ENCODE data around the gene ZNF778.
"Not testable (repeated sequence)": the region's sequence is repeated elsewhere in the genome, so short reads cannot be mapped to it uniquely, and the experiment has no call there.

ZNF778 gene

DNA sequence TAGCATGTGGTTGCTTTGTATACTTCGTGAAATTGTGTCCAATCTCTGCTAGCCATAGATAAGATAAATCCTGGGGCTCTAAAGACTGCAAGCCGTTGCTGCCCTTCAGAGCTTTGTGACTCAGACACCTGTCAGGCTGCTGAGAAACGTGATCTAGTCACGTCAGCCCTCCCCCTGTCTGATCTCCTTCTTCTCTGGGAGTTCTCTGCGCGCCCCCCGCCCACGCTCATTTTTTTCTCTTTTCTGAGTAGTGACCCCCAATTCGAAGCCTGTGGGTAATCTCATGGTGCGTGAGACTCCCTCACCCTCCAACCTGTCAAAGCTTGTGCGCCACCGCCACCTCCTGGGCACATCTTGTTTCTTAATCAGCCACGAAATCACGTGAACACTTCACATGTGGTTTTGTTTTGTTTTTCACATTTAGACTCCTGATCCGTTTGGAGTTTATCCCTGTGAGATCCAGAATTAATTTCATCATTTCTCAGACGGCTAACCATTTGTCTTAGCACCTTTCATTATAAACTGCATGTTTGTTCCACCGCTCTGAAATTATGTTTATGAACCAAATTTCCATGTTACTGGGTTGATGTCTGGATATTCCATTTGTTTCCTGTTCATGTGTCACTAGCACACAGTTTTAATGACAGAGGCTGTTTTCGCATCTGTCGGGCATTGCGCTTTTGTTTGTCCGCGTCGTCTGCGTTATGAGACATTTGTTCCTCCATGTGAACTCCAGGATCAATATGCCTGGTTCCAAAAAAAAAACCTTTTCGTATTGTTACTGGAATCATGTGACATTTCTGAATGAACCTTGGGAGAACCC is 977 bp upstream of the ZNF778 start:
- DNase-seq (ENCODE audit: low read depth, low spot score), result no peak

DNA sequence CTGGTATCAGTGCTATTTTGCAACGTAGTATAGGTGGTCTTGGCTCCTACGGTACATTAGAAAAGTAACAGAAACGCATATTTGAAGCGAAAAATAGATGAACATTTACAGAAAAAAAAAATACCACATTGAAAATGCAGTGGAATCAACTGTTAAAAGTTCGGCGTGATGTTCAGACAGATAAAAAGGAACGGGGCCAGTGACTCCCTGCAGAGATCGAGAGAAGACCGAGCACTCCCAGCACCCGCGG is 440 bp upstream of the ZNF778 start:
- no peak for DNase-seq (ENCODE audit: low read depth, low spot score)

DNA sequence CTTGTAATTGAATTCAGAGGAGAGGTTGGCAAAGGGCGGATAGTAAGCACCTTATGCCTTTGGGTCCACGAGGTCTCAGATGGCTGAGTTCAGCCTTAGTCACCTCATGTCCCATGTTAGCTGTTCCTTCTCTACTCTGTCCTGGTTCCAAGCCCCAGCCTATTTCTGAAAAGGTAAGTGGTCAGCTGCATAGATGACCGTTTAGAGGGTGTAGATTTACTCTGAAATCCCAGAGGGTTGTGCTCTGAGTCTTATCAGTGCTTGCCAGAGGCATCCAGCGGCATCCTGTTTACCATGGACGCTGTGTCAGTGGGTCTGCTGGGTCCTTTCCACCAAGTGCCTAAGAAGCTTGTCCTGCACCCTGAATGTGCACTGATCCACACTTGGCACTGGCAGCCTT is 1.9 kb downstream of the ZNF778 start:
- DNase-seq (ENCODE audit: low read depth, low spot score), result no peak

DNA sequence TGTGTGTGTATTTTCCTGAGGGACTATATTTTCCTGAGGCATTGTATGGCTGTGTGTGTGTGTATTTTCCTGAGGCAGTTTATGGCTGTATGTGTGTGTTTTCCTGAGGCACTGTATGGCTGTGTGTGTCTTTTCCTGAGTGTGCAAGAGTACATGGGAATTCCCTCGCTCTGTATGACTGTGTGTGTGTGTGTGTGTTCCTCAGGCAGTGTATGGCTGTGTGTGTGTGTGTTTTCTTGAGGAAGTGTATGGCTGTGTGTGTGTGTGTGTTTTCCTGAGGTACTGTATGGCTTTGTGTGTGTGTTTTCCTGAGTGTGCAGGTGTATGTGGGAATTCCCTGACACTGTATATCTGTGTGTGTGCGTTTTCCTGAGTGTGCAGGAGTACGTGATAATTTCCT is 4.1 kb downstream of the ZNF778 start:
- no peak for DNase-seq (ENCODE audit: low read depth, low spot score)

DNA sequence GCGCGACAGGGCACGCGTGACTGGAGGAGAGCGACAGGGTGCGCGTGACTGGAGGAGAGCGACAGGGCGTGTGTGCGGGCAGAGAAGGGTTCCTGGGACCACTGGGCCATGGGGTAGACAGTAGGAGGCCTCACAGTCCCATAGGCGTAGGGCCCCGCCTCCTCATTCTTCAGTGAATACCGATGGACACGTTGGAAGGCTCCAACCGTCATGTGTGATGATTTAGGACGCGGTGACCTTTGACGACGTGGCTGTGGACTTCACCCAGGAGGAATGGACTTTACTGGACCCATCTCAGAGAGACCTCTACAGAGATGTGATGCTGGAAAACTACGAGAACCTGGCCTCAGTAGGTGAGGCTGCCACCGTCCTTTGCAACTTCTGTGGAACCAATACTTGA is 5.4 kb downstream of the ZNF778 start:
- DNase-seq (ENCODE audit: low read depth, low spot score), result no peak

DNA sequence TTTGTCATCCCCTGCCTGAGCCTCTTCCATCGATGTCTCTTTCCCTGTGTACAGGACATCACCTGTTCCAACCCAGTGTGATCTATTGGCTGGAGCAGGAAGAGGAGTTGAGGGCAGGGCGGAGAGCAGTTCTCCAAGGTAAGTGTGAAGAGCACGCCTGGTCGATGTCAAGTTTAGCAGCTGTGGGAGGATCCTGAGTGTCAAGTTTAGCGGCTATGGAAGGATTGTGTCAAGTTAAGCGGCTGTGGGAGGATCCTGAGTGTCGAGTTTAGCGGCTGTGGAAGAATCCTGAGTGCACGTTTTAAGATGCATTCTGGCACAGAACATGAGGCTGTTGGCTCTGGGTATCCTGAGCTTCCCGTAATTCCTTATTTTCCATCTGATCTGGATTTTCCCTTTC is 7.2 kb downstream of the ZNF778 start:
- DNase-seq (ENCODE audit: low read depth, low spot score), result no peak

DNA sequence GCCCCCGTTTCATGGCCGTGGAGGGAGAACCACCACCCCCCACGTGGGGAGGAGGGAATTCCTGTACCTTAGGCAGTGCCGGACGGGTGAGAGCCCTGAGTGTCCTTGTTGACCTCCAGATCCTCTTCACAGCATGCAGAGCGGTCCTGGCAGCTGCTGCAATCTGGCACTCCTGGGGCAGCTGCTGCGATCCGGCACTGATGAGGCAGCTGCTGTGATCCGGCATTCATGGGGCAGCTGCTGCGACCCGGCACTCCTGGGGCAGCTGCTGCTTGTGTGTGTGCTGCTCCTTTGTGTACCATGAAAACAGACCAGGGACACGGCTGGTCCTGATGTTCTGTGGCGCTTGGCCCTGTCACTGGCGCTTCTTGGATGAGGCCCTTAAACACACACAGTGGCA is 12.8 kb downstream of the ZNF778 start:
- DNase-seq (ENCODE audit: low read depth, low spot score), result no peak

DNA sequence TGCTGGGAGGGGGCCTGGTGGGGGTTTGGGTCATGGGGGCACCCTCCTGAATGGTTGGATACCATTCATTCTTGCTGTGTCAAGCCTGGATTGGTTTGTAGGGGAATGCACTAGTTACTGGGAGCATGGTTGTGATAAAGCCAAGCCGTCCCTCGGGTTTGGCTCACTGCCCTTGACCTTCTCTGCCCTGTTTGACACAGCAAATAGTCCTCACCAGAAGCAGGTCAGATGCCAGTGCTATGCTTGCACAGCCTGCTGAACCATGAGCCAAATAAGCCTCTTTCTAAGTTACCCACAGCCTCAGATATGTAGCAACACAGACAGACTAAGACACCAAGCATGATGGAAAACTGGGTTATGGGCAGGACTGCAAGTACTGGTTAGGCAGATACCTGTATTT is 14.6 kb downstream of the ZNF778 start:
- no peak for DNase-seq (ENCODE audit: low read depth, low spot score)

DNA sequence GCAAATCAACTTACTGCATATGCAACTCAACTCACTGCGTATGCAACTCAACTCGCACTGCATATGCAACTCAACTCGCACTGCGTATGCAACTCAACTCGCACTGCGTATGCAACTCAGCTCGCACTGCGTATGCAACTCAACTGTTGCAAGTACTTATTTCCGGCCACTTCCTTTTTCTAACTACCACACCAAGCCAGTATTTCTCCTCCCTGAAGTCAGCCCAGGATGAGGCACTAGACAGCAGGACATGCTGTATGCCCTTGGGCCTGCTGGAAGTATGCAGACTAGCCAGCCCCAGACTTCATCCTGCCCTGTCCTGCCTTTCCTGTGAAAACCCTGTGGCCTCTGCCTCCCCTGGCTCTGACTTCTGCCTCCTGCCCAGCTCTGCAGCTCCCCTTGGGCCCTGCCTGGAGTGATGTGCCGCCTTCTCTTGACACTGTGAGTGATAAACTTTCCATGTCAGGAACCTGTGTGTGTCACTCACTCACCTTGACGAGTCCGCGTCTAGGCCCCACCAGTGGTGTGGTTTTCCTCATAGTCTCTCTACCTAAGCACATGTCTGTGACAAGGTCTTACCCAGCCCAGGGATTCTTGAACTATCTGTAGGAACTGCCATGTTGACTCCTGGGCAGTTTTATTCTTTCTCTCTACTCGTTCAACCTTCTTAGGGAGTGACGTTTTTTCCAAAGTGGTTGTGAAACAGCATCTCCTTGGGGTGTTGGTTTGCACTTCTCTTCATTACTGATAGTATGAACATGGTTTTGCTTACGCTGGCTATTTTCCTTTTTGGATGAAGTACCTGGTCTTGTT is 16.4 kb downstream of the ZNF778 start:
- no peak for DNase-seq (ENCODE audit: low read depth, low spot score)

DNA sequence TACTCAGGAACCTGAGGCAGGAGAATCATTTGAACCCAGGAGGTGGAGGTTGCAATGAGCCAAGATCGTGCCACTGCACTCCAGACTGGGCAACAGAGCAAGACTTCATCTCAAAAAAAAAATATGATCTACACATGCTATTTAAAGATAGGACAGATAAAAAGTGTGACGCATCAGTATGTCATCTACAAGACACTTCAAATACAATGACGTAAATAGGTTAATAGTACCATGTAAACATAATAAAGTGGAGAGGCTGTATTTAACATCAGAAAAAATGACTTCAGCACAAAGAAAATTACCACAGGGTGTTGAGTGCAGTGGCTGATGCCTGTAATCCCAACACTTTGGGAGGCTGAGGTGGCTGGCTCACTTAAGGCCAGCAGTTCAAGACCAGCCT is 20.2 kb downstream of the ZNF778 start:
- DNase-seq (ENCODE audit: low read depth, low spot score), result no peak

DNA sequence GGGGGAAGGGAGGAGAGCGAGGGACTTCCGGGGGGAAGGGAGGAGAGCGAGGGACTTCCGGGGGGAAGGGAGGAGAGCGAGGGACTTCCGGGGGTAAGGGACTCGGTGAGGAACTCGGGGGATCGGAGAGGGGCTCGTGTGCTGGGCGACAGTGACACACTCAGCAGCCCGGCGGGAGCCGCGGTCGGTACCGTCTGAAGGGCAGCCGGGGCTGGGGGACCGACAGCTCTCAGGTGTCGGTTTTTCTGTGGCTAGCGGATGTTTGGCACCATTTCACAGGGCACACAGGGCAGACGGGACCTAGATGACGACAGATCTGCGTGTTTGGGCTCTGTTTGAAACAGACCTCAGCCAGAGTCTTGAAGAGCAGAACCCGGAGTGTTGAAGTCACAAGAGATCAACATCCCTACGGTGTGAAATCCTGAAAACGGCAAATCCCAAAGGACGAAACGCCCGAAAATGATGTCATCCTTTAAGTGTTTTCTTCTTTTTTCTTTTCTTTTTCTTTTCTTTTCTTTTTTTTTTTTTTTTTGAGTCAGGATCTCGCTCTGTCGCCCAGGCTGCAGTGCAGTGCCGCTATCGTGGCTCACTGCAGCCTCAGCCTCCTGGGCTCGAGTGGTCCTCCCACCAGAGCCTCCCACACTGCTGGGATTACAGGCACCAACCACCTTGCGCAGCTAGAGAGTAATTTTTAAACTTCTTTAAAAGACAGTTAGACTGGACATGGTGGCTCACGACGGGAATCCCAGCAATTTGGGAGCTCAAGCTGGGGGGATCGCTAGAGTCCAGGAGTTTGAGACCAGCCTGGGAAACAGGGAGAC is 23.9 kb downstream of the ZNF778 start:
- no peak for DNase-seq (ENCODE audit: low read depth, low spot score)

DNA sequence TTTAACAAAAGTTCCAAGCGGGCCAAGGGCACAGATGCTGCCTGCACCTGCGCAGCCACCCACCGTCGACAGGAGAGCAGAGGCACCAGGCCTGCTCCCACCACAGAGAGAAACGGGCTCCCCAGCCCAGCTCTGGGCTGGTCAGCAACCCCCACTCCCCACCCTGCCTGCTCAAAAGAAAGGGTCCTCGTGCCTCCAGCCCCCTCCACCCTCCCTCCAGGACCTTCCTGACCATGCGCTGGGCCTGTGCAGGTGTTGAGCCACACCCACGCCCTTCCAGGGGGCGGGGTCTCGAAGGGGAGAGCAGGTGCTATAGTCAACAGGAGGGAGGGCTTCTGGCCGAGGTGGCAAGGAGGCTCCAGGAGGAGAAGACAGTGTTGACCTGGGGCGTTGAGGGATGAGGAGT is 25.3 kb downstream of the ZNF778 start:
- DNase-seq (ENCODE audit: low read depth, low spot score), result no peak

DNA sequence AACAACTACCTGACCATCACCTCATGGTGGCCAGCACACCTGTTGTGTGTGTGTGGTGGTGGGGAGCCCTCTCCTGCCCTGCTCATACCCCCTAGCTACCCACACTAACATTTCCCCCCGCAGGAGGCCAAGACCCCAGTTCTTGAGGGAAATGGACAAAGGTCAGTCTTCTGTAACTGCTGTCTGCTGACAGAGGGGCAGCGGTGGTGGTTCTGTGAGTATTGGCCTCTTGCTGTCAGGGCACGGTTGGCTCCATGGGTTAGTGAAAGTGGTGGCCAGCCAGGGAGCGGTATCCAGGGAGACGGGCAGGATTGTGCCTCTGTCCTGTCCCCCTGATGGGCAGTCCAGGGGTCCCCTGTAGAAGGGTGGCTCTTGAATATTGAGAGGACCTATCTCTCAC is 26.2 kb downstream of the ZNF778 start:
- DNase-seq (ENCODE audit: low read depth, low spot score), result no peak

DNA sequence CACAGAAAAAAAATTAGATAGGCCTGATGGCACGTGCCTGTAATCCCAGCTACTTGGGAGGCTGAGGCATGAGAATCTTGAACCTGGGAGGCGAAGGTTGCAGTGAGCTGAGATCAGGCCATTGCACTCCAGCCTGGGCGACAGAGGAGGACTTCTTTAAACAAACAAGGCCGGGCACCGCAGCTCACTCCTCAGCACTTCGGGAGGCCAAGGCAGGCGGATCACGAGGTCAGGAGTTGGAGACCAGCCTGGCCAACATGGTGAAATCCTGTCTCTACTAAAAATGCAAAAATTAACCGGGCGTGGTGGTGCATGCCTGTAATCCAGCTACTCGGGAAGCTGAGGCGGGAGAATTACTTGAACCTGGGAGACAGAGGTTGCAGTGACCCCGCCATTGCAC is 26.8 kb downstream of the ZNF778 start:
- not testable (repeated sequence) for DNase-seq (ENCODE audit: low read depth, low spot score)

DNA sequence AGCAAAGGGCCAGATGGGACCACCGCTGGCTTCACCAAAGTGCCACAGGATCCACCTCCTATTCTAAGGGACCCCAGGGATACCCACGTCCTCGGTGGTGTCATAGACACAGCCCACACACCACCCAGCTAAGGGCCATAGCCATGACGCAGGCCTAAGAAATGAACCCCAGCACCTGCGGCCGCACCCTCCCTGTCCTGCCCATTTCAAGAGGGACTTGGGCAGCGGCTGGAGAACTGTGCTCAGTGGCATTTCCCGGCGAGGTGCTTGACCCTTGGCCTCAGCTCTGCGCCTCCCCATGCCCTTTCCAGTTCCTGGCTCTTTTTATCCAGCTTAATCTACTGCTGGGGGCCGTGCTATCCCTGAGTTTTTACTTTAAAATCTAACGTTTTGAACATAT is 27.3 kb downstream of the ZNF778 start:
- DNase-seq (ENCODE audit: low read depth, low spot score), result no peak

DNA sequence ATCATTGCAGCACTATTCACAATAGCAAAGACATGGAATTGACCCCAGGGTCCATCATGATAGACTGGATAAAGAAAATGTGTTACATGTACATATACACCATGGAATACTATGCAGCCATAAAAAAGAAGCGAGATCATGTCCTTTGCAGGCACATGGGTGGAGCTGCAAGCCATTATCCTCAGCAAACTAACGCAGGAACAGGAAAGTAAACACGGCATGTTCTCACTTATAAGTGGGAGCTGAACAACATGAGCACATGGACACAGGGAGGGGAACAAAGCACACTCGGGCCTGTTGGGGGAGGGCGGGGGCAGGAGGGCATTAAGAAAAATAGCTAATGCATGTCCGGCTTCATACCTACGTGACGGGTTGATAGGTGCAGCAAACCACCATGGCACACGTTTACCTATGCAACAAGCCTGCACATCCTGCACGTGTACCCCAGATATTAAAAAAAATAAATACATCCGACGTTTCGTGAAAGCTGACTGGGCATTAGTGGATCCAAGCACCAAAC is 28.9 kb downstream of the ZNF778 start:
- DNase-seq (ENCODE audit: low read depth, low spot score), result no peak

DNA sequence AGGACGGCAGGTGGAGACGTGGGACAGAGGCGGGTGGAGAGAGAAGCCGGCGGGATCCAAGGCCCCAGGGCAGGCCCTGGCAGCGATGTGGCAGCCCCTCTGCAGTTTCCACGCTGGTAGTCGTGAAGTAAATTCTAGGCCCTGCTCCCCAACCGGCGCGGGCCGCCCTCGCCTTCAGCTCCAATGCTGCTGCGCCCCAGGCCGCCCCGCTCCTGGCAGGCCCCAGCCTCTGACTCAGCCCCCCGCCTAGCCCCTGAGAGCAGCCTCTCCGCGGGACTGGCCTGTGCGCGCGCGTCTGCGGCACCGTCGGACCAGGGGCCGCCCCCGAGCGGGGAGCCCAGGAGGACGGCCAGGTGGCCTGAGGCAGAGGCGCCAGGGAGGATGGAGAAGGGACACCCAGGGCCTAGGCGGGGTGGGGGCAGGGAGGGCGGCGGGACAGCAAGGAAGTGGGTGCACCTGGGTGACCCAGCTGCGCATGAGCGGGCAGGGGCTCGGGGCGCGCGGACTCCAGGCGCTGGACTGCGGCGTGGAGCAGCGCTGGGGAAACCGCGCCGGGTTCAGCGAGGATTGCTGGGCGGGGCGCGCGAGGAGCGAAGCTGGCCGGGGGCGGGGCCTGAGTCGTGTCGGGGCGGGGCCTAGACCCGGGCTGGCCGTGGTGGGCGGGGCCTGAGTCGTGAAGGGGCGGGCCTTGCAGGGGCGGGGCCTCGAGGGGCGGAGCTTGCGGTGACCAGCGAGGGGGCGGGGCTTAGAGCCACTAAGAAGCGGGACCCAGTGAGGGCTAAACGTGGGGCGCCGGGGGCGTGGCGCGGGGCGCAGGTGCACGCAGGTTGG is 29.6 kb downstream of the ZNF778 start:
- no peak for DNase-seq (ENCODE audit: low read depth, low spot score)

DNA sequence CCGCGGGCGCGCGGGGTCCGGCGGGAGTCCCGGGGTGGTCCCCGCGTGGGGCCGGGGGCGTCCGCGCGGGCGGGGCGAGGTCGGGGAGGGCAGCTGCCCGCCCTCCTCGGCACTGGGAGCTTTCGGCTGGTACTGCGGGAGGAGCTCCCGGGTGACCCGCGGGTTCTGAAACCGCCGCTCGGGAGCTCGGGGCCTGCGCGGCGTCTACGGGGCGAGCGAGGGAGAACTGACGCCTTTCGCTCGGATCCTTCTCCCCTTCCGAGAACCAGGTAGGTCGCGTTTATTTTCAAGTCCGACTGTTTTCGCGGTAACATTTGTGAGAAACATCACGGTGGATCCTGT is 30.2 kb downstream of the ZNF778 start:
- not testable (repeated sequence) for DNase-seq (ENCODE audit: low read depth, low spot score)

DNA sequence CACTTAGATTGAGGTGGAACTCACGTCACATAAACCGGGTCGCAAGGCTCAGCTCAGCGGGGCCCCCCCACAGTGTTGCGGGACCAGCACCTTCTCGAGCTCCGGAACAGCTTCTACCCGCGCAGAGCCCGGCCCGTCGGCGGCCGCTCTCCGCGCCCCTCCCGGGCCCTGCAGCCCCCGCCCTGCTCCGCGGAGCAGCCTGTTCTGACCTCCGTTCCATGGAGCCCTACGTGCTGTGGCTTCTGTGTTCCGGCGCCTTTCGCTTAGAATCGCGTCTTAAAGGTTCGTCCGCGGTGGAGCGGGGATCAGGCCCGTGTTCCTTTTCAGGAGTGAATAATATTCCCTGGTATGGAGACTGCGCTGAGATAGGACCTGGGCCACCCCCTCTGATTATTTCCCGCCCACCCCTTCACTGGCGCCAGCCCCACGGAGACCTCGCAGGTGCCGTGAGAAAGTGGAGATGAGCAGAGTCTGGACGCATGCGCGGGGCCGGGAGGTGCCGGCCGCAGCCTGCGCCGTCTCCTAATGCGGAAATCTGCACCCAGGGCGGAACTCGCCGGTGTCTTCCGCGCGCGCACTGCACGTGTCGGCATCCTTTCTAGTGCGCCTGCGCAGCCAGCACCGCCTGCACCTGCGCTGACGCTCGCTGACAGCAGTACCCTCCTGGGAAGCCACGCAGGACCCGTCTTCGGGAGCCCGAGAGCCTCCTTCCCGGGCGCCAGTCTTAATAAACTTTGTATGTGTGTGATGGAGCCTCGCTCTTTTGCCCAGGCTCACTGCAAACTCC is 30.9 kb downstream of the ZNF778 start:
- DNase-seq (ENCODE audit: low read depth, low spot score), result no peak

DNA sequence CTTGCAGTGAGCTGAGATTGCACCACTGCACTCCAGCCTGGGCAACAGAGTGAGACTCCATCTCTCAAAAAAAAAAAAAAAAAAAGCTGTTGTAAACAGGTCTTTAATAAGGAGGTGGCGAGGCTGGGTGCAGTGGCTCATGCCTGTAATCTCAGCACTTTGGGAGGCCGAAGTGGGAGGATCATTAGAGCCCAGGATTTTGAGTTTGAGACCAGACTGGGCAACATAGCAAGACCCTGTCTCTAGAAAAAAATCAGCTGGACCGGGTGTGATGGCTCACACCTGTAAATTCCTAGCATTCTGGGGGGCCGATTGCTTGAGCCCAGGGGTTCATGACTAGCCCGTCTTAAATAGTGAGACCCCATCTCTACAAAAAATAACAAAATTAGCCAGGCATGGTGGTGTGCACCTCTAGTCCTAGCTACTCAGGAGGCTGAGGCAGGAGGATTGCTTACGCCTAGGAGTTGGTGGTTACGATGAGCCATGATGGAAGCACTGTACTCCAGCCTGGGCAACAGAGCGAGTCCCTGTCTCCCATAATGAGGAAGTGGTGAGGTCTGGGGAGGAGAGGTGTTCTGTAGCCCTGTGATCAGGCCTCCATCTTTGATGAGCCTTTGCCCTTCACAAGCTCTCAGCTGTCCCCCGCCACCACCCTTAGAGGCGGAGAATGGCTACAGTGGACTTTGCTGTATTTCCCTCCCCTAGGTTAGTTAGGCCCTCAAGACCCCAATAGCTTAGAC is 36.2 kb downstream of the ZNF778 start:
- no peak for DNase-seq (ENCODE audit: low read depth, low spot score)
